ENCODE results near the gene GPI.

- TF ChIP-seq POLR2AphosphoS5 (IDR thresholded peaks at IDR 0.05) (no peak), POLR2A (IDR thresholded peaks at IDR 0.05) (no peak), CTCF (IDR thresholded peaks at IDR 0.05) (no peak)
These were observed 46.2 kb downstream of the GPI start for GRCh38 chr19:34411216-34411615.
